H1 (cell line): ENCODE measurements around the gene SELPLG. TPM values are rescaled to one million over a fixed set of nuclear protein-coding genes. Genes with fewer than 3 reads are reported as not detected.

Source experiments
- CTCF ChIA-PET: fragments of 300-600 bp; sonication (Branson Sonifier 250); formaldehyde crosslinking; loops from one replicate; lab custom pipeline; 2021; ENCODE audit not compliant: partially characterized antibody; lab: Charles Lee
- POLR2A ChIA-PET: fragments of 300-600 bp; sonication (Branson Sonifier 250); formaldehyde crosslinking; loops from one replicate; lab custom pipeline; 2021; ENCODE audit warnings: inconsistent platforms; ENCODE audit not compliant: partially characterized antibody; lab: Charles Lee
- DNase-seq, 2 experiments: peaks; one replicate each; pipeline versions ENCODE4 v3.0.0 to v3.0.0-alpha.2; 2010 to 2022; ENCODE audit warnings: low spot score in 2 of 2, low read depth in 1 of 2, mixed read lengths in 1 of 2
- FAIRE-seq: peaks from 2 replicates; lab custom pipeline; 2011; peaks lifted over from hg19 to GRCh38; lab: Jason Lieb, UNC
- H2AFZ ChIP-seq: 2 replicates; pipeline ENCODE4 v1.8.1; 2012; ENCODE audit warnings: low read length, inconsistent platforms
- H2AK5ac ChIP-seq: 2 replicates; pipeline ENCODE4 v1.6.1; 2013; ENCODE audit warnings: low read depth, low read length
- H2BK120ac ChIP-seq: replicated peaks from 2 replicates; pipeline ENCODE3; 2013; ENCODE audit warnings: low read depth, low read length, inconsistent platforms
- H2BK12ac ChIP-seq: 2 replicates; pipeline ENCODE4 v1.6.1; 2013; ENCODE audit warnings: low read depth, low read length
- H2BK15ac ChIP-seq: 2 replicates; pipeline ENCODE4 v1.6.1; 2013; ENCODE audit warnings: low read length
- H2BK20ac ChIP-seq: 2 replicates; pipeline ENCODE4 v1.6.1; 2013; ENCODE audit warnings: low read length
- H2BK5ac ChIP-seq: 2 replicates; pipeline ENCODE4 v1.6.1; 2013; ENCODE audit warnings: low read depth, low read length
- H3K14ac ChIP-seq: 2 replicates; pipeline ENCODE4 v1.6.1; 2013; ENCODE audit warnings: inconsistent platforms; ENCODE audit not compliant: insufficient read length
- H3K18ac ChIP-seq: 2 replicates; pipeline ENCODE4 v1.6.1; 2013; ENCODE audit warnings: low read length; ENCODE audit errors: extremely low read depth
- H3K23ac ChIP-seq: 2 replicates; pipeline ENCODE4 v1.6.1; 2013; ENCODE audit warnings: inconsistent platforms; ENCODE audit not compliant: insufficient read length
- H3K23me2 ChIP-seq: 2 replicates; pipeline ENCODE4 v1.6.1; 2013; ENCODE audit warnings: low read depth, low read length
- H3K27ac ChIP-seq: 2 replicates; pipeline ENCODE4 v1.6.1; 2011; ENCODE audit warnings: low read depth, low read length, inconsistent platforms
- H3K27me3 ChIP-seq, 4 experiments: replicated peaks in 1 of 4; 1 replicate in 1 of 4; 2 replicates in 3 of 4; pipeline versions ENCODE4 v1.6.1 to v1.8.1; 2011 to 2013; ENCODE audit warnings: low read length in 3 of 4, mild to moderate bottlenecking in 3 of 4, inconsistent platforms in 2 of 4, mixed read lengths in 2 of 4, moderate library complexity in 1 of 4; ENCODE audit not compliant: control insufficient read depth in 3 of 4, insufficient read depth in 3 of 4; ENCODE audit errors: extremely low read depth in 1 of 4
- H3K36me3 ChIP-seq, 4 experiments: 2 replicates each; pipeline versions ENCODE4 v1.6.1 to v1.8.1; 2011 to 2013; ENCODE audit warnings: mild to moderate bottlenecking in 4 of 4, low read length in 3 of 4, moderate library complexity in 2 of 4, control low read depth in 1 of 4, inconsistent platforms in 1 of 4; ENCODE audit not compliant: insufficient read depth in 4 of 4, control insufficient read depth in 2 of 4
- H3K4ac ChIP-seq: replicated peaks from 2 replicates; pipeline ENCODE3; 2013; ENCODE audit warnings: low read length, low read depth, mixed read lengths, inconsistent platforms; ENCODE audit not compliant: insufficient read length
- H3K4me1 ChIP-seq, 4 experiments: replicated peaks in 1 of 4; 1 replicate in 1 of 4; 2 replicates in 3 of 4; pipeline versions ENCODE4 v1.6.1 to v1.8.1; 2011 to 2013; ENCODE audit warnings: low read length in 3 of 4, inconsistent platforms in 2 of 4, mixed read lengths in 1 of 4; ENCODE audit not compliant: insufficient read depth in 4 of 4, control insufficient read depth in 3 of 4
- H3K4me2 ChIP-seq, 2 experiments: 2 replicates each; pipeline versions ENCODE4 v1.6.1 to v1.8.1; 2011 to 2013; ENCODE audit warnings: low read depth in 2 of 2, low read length in 2 of 2, control low read depth in 1 of 2, inconsistent platforms in 1 of 2, mild to moderate bottlenecking in 1 of 2; ENCODE audit not compliant: insufficient read depth in 1 of 2
- H3K4me3 ChIP-seq, 4 experiments: fragments of 200-600, 300-600 bp in 1 of 4; sonication (generic), shearing (Covaris generic), sonication (Bioruptor Twin) in 1 of 4; 2 replicates each; pipeline versions ENCODE4 v1.5.1 to v1.8.1; 2011 to 2016; ENCODE audit warnings: low read length in 4 of 4, low read depth in 3 of 4, control low read depth in 2 of 4, inconsistent platforms in 2 of 4, mild to moderate bottlenecking in 2 of 4, mixed read lengths in 1 of 4, moderate library complexity in 1 of 4; ENCODE audit not compliant: insufficient read depth in 2 of 4; ENCODE audit errors: extremely low read depth in 1 of 4
- H3K56ac ChIP-seq: replicated peaks from 2 replicates; pipeline ENCODE3; 2013; ENCODE audit warnings: low read depth, mild to moderate bottlenecking, mixed read lengths, low read length, inconsistent platforms; ENCODE audit not compliant: insufficient read length
- H3K79me1 ChIP-seq: 2 replicates; pipeline ENCODE4 v1.6.1; 2013; ENCODE audit warnings: low read depth, low read length, control low read depth
- H3K79me2 ChIP-seq, 2 experiments: 2 replicates each; pipeline versions ENCODE4 v1.6.1 to v1.8.1; 2012 to 2013; ENCODE audit warnings: low read length in 2 of 2, mild to moderate bottlenecking in 2 of 2, inconsistent platforms in 1 of 2; ENCODE audit not compliant: insufficient read depth in 2 of 2, control insufficient read depth in 1 of 2
- H3K9ac ChIP-seq, 4 experiments: replicated peaks in 1 of 4; 1 replicate in 1 of 4; 2 replicates in 3 of 4; pipeline versions ENCODE4 v1.6.1 to v1.8.1; 2011 to 2013; ENCODE audit warnings: low read depth in 3 of 4, low read length in 3 of 4, control low read depth in 2 of 4, mild to moderate bottlenecking in 2 of 4, moderate library complexity in 2 of 4, inconsistent platforms in 1 of 4; ENCODE audit errors: extremely low read depth in 1 of 4
- H3K9me3 ChIP-seq, 2 experiments: 2 replicates each; pipeline versions ENCODE4 v1.6.1 to v1.8.1; 2012 to 2013; ENCODE audit warnings: mild to moderate bottlenecking in 2 of 2, moderate library complexity in 2 of 2, control low read depth in 1 of 2, inconsistent platforms in 1 of 2, low read depth in 1 of 2, low read length in 1 of 2, mixed read lengths in 1 of 2; ENCODE audit not compliant: insufficient read depth in 2 of 2
- H4K20me1 ChIP-seq, 2 experiments: replicated peaks in 1 of 2; 2 replicates each; pipeline versions ENCODE3 to v1.8.1; 2011 to 2013; ENCODE audit warnings: inconsistent platforms in 2 of 2, low read length in 2 of 2, mild to moderate bottlenecking in 1 of 2; ENCODE audit not compliant: insufficient read depth in 2 of 2, control insufficient read depth in 1 of 2
- H4K5ac ChIP-seq: 2 replicates; pipeline ENCODE4 v1.6.1; 2013; ENCODE audit warnings: low read length, low read depth, mixed read lengths, inconsistent platforms; ENCODE audit not compliant: insufficient read length
- H4K8ac ChIP-seq: 2 replicates; pipeline ENCODE4 v1.8.0; 2013; ENCODE audit warnings: mild to moderate bottlenecking, moderate library complexity, low read length, inconsistent platforms; ENCODE audit not compliant: insufficient read depth; ENCODE audit errors: extremely low read depth
- H4K91ac ChIP-seq: replicated peaks from 2 replicates; pipeline ENCODE3; 2013; ENCODE audit warnings: low read length, mixed read lengths, inconsistent platforms; ENCODE audit not compliant: insufficient read length
- EP300 ChIP-seq, 2 experiments: IDR thresholded peaks; 1 replicate in 1 of 2; 2 replicates in 1 of 2; pipeline ENCODE4 v1.6.1; 2011 to 2012; ENCODE audit warnings: low read depth in 2 of 2, low read length in 2 of 2, mild to moderate bottlenecking in 2 of 2, borderline replicate concordance in 1 of 2, inconsistent platforms in 1 of 2, moderate library complexity in 1 of 2
- POU5F1 ChIP-seq: IDR thresholded peaks from 2 replicates; pipeline ENCODE4 v1.6.1; 2011; ENCODE audit warnings: low read depth, mild to moderate bottlenecking, low read length, moderate library complexity
- RAD21 ChIP-seq, 2 experiments: IDR thresholded peaks in 1 of 2; conservative IDR thresholded peaks in 1 of 2; 2 replicates each; pipeline ENCODE4 v1.6.1; 2011; ENCODE audit warnings: low read depth in 2 of 2, low read length in 2 of 2, improper control_type of control experiment in 1 of 2, inconsistent platforms in 1 of 2, mild to moderate bottlenecking in 1 of 2, moderate library complexity in 1 of 2
- WGBS, 2 experiments: shearing (Covaris generic) in 1 of 2; methylation state at CpG; one replicate each; pipeline versions ENCODE4 v1.1.6 to v1.1.7; 2013 to 2015; ENCODE audit warnings: low lambda C conversion rate in 2 of 2, mixed read lengths in 2 of 2, inconsistent platforms in 1 of 2, low coverage in 1 of 2, missing lambda C conversion rate in 1 of 2; ENCODE audit not compliant: insufficient replicate concordance in 2 of 2, insufficient coverage in 1 of 2, insufficient read length in 1 of 2; ENCODE audit errors: extremely low coverage in 1 of 2, missing lambda C conversion rate in 1 of 2; 5-methylcytosine and 5-hydroxymethylcytosine counted together
- polyA plus RNA-seq, 7 experiments: library from polyadenylated mRNA; depleted of rRNA in 3 of 7; stranded (reverse) in 5 of 7; unstranded in 2 of 7; fragments of >200 nt in 5 of 7; fragments of 200-250 nt in 2 of 7; gene quantifications; 1 replicate in 5 of 7; 2 replicates in 1 of 7; 4 replicates in 1 of 7; pipeline versions ENCODE4 v1.2.1 to v1.2.3, GENCODE V29; 2011 to 2013; ENCODE audit warnings: missing spikeins in 2 of 7, mixed read lengths in 2 of 7
- total RNA-seq: library from RNA; stranded (reverse); fragmentation: NEBNext Ultra II Directional; extraction: Animal tissue kit (Norgen Biotek cat#: 25700); gene quantifications from 2 replicates; pipeline ENCODE4 v1.2.1, GENCODE V29; 2021
- TF ChIP-seq, protein P1 (sequence below), 3 experiments: IDR thresholded peaks; 1 replicate in 2 of 3; 2 replicates in 1 of 3; pipeline versions ENCODE4 v1.5.1 to v1.6.1; 2011; ENCODE audit warnings: low read length in 3 of 3, mild to moderate bottlenecking in 3 of 3, inconsistent platforms in 2 of 3, low read depth in 1 of 3, moderate library complexity in 1 of 3; ENCODE audit not compliant: insufficient read depth in 1 of 3; ENCODE audit errors: control extremely low read depth in 1 of 3

SELPLG gene
- total and polyA plus RNA-seq, 2 of the 8 experiments (the other 6 are each of a cell fraction or from before 2014, with no cell fraction given), result 0.18 TPM; not detected in 1

DNA sequence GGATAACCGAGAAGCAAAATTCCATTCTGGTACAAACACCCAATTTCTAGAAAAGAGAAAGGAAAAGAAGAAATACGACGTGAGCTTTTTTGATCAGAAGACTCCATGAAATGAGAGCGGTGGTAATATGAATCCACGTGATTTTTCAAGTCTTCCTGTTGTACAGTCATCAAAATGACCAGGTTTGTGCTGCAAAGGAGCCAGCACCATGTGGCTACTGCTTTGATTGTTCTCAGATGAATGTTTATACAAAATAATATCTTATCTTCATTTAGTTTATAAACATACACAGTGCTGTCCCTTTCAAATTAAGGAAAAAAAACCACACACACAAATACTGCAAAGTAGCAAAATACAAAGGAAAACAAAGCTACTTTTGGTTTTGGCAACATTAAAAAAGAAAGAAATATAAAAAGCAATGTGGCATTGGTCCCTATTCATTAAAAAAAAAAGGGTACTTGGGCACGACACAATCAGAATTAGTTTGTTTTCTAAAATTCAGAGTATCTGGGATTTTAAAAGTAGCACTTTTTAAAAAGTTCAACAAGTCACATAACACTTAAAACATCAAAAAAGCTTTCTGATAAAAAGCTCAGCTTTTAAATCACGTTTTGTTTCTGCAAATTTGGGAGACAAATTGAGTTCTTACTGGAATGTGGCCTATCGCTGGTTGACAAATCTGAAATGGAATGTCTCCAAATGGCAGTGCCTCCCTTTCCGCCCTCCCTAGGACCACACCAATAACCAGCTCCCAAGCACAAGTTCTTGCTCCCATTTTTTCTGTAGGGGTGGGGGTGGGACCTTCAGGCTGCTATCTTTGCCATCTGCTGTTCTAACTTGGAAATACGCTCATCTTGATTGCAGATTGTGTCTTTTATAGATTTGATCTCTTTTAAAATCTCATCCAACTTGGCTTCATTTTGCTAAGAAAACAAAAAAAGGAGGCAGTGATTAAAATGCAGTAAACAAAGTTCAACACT, 13.2 kb upstream of the SELPLG start:
- no peak overlapping the region for H2BK15ac ChIP-seq
- H2AK5ac ChIP-seq, result no peak overlapping the region
- H3K4me3 ChIP-seq, result no peak overlapping the region
- H3K27ac ChIP-seq, result no peak overlapping the region
- no peaks in the 10 kb centered on the region for H3K79me2 ChIP-seq
- no peak overlapping the region for H4K5ac ChIP-seq
- no peak for DNase-seq
- H3K27me3 ChIP-seq, result no peaks in the 10 kb centered on the region
- H4K91ac ChIP-seq, result no peak overlapping the region
- H2BK120ac ChIP-seq, result no peak overlapping the region
- H2BK20ac ChIP-seq, result no peak overlapping the region
- H2BK5ac ChIP-seq, result no peak overlapping the region
- no peak overlapping the region for H2BK12ac ChIP-seq
- H2AFZ ChIP-seq, result no peak overlapping the region
- CTCF ChIA-PET, result interaction anchor here (0.6 to 3.1 kb wide), 23 partner anchors 8 to 661 kb away, joined by 3 to 24 read pairs (median 4); no protein-coding TSS in a partner anchor
- no peak overlapping the region for H3K14ac ChIP-seq
- WGBS, 2 experiments, result 93% methylated on average over 10 of the region's 10 CpGs; no CpG with 5 or more reads in 1 of the 2 experiments
- H3K23me2 ChIP-seq, result no peaks in the 10 kb centered on the region
- H3K4me2 ChIP-seq, result no peak overlapping the region
- no peaks in the 10 kb centered on the region for H4K20me1 ChIP-seq
- no peak for TF ChIP-seq EP300 (IDR thresholded peaks at IDR 0.05; ENCODE audit: borderline replicate concordance in 1 of 2, low read depth in 2 of 2, low read length in 2 of 2)
- TF ChIP-seq POU5F1, result no peak
- peak in 1 of 2 experiments; percentile 42; a peak in 2 of 4 replicates for TF ChIP-seq RAD21 (IDR thresholded peaks at IDR 0.05 in 1 of 2, conservative IDR thresholded peaks at IDR 0.05 in 1 of 2; ENCODE audit: low read depth in 2 of 2, low read length in 2 of 2)
- TF ChIP-seq, protein P1, sequence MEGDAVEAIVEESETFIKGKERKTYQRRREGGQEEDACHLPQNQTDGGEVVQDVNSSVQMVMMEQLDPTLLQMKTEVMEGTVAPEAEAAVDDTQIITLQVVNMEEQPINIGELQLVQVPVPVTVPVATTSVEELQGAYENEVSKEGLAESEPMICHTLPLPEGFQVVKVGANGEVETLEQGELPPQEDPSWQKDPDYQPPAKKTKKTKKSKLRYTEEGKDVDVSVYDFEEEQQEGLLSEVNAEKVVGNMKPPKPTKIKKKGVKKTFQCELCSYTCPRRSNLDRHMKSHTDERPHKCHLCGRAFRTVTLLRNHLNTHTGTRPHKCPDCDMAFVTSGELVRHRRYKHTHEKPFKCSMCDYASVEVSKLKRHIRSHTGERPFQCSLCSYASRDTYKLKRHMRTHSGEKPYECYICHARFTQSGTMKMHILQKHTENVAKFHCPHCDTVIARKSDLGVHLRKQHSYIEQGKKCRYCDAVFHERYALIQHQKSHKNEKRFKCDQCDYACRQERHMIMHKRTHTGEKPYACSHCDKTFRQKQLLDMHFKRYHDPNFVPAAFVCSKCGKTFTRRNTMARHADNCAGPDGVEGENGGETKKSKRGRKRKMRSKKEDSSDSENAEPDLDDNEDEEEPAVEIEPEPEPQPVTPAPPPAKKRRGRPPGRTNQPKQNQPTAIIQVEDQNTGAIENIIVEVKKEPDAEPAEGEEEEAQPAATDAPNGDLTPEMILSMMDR (IDR thresholded peaks at IDR 0.05; ENCODE audit: control extremely low read depth in 1 of 3, insufficient read depth in 1 of 3, low read depth in 1 of 3, low read length in 3 of 3), result peak in 2 of 3 experiments; percentile 16 to 31; a peak in 3 of 4 replicates
- TF ChIP-seq, all 59 proteins: peak for 2
- no peak overlapping the region for H3K4ac ChIP-seq
- POLR2A ChIA-PET, result interaction anchor here (0.8 to 1.2 kb wide), 3 partner anchors 11 to 34 kb away, joined by 3 to 5 read pairs (median 3); no protein-coding TSS in a partner anchor
- no peak for FAIRE-seq
- H4K8ac ChIP-seq, result no peak overlapping the region
- peaks cover 0 to 2% (median 0%) of the 10 kb centered on the region in 4 experiments; a peak in 1 of 7 replicates for H3K4me1 ChIP-seq
- no peak overlapping the region for H3K9ac ChIP-seq
- no peak overlapping the region for H3K56ac ChIP-seq
- no peak overlapping the region for H3K23ac ChIP-seq
- no peak overlapping the region for H3K18ac ChIP-seq
- no peaks in the 10 kb centered on the region for H3K79me1 ChIP-seq
- no peaks in the 10 kb centered on the region for H3K9me3 ChIP-seq
- peaks cover 6 to 38% (median 23%) of the 10 kb centered on the region in 4 experiments; a peak in 6 of 8 replicates for H3K36me3 ChIP-seq
